Medulla oblongata (tissue), 1 donor: ENCODE measurements around the gene CFTR.
A peak's percentile ranks its signal among the peaks of the same experiment; 100 is the strongest.
"Not testable (repeated sequence)": the region's sequence is repeated elsewhere in the genome, so short reads cannot be mapped to it uniquely, and the experiment has no call there.

Experiments
- DNase-seq: peaks from one replicate; pipeline ENCODE4 v3.0.0-alpha.2; 2015; ENCODE audit errors: extremely low spot score

Gene CFTR

DNA sequence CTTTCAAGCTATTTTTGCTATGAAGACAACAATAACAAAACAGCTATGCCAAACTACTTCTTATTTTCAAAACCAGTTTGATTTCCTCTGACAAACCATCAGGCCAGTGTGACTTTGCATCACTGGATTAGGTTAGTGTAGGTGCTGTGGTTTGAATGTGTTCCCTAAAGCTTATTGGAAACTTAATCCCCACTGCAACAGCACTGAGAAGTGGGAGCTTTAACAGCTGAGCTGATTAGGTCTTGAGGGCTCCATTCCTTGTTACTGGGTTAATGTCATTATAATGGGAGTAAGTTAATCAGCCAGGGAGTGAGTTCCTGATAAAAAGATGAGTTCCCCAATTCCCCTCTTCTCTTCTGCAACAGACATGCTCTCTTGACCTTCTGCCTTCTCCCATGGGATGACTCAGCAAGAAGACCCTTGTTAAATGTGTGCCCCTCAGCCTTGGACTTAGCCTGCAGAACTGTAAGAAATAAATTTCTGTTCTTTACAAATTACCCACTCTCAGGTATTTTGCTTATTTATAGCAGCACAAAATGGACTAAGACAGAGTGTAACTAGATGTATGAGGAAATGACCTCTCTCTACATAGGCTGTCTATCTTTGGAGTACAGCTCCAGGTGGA is 206.6 kb downstream of the CFTR start:
- no peak for DNase-seq

DNA sequence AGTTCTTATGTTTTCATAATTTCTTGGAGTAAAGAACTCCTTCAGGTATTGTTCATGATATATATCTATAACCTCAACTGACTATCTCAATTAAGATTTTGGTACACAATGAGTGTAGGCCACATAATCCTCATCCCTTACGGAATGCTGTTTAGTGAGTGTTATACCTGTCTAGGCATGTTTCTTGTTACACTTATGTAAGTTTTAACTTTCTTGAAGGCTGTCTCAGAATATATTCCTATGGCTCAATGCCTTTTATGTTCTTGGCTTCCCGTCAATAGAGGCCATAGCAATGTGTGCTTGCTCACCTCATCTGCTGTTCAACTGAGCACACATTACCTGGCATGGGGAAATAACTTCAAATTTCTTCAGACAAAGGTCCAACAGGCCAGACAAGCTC is 208.3 kb downstream of the CFTR start:
- DNase-seq = no peak

DNA sequence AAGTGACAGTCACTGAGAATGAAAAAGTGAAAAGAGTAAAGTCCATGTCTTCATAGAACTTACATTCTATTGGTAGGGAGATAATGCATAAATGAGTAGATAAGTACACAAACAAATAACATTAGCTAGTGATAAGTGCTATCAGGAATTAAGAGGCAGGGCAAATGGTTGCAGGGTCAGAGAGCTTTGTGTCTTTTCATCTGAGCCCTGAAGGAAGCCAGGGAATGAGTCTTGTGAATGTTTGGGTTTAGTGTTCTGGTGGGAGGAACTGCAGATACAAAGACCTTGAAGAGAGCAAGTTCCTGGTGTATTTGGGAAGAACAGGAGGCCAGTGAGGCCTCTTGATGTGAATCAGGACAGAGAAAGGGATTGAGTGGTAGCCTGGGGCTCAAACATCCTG is 209.6 kb downstream of the CFTR start:
- DNase-seq = no peak

DNA sequence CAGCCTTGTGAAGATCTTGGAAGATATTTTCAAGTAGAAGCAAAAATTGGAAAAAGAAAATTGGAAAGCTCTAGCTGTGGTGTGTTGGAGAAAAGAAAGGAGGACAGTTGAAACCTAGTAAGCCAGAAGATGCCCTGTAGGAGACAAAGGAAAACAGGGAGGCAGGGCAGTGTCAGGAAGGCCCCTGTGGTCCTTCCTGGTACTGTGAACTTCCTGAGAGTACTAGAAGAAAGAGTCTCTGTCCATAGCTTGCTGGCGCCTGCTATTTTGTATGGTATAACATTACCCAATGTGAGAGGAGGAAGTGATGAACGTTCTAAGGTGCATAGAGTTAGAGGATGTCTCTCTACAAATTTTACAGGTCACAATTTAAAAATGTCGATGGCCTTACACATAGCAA is 210.3 kb downstream of the CFTR start:
- no peak for DNase-seq

DNA sequence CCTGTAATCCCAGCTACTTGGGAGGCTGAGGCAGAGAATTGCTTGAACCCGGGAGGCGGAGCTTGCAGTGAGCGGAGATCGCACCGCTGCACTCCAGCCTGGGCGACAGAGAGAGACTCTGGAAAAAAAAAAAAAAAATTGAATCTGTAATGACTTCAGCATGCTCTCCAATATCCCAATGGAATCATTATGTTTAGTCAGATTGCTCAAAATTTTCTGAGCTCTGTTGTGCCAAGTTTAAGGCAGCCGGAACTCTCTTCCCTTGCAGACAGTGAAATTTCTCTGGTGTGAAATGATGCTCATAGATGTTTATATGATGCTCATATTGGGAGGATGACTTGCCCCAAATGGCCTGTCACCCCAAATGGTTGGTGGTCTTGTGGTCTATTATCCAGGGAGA is 212.5 kb downstream of the CFTR start:
- DNase-seq = no peak

DNA sequence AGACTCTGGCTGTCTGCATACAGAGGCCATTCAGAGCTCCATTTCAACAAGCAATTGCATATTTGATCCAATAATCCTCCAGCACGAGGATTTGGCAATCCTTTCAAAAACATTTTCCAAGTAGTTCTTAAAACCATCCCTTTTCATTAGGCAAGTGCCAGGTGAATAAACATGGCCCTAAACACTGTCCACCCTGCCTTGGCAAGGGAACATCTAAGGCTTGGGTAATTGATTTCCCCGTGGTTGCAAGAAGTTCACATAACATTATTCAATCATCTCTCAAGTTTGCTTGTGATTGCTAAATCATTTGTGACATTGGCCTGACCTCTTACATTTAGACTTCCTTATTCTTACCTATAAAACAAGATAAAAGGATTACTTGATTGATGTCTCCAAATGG is 218.2 kb downstream of the CFTR start:
- no peak for DNase-seq

DNA sequence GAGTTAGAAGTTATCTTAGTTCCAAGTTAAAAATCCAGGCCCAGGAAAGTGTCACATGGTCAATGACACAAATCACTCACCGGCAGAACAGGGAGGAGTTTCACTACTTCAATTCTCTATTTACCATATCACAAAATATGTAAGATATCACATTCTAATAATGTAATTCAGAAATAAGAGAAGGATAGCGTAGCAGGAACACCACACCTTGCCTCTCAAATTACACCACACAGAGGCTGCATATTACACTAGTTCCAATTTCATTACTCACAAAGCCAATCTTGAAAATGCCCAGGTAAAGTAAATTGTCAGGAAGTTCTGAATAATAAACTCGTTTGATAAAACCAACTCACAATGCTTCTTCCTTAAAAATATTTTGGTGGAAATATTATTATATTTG is 224.2 kb downstream of the CFTR start:
- DNase-seq = no peak

DNA sequence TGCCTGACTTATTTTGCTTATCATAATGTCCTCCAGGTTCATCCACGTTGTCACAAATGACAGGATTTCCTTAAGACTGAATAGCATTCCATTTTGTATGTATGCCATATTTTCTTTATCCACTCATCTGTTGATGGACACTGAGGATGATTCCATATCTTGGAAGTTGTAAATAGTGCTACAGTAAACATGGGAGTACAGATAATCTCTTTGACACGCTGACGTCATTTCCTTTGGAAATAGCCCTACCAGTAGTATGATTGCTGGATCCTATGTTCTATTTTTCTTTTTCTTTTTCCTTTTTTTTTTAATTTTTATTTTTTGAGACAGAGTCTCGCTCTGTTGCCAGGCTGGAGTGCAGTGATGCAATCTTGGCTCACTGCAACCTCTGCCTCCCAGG is 225.8 kb downstream of the CFTR start:
- no peak for DNase-seq

DNA sequence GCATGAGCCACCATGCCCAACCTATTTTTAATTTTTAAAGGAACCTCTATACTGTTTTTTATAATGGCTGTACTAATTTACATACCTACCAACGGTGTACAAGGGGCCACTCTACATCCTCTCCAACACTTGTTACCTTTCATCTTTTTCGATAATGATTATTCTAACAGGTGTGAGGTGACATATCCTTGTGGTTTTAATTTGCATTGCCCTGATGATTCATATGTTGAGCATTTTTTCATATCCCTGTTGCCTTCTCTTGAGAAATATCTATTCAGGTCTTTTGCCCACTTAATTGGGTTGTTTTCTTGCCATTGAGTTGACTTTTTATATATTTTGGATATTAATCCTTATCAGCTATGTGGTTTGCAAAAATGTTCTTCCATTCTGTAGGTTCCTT is 226.4 kb downstream of the CFTR start:
- no peak for DNase-seq

DNA sequence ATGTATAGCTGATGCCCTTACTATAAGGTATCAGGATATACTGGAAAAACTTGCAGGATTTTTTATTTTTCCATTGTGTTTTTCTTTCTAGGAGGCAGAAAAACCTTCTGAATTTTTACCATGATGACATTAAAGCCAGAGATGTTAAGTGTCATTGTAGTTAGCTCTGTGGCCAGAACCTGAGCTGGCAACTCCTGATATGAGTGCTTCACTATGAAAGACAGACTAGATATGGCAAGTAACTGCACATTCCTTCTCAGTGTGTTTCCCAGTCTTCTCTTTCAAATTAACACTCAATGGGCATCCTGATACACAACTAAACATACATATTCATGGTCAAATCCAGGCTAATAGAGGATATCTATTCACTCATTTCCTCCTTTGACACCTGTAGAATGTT is 227.3 kb downstream of the CFTR start:
- DNase-seq = no peak

DNA sequence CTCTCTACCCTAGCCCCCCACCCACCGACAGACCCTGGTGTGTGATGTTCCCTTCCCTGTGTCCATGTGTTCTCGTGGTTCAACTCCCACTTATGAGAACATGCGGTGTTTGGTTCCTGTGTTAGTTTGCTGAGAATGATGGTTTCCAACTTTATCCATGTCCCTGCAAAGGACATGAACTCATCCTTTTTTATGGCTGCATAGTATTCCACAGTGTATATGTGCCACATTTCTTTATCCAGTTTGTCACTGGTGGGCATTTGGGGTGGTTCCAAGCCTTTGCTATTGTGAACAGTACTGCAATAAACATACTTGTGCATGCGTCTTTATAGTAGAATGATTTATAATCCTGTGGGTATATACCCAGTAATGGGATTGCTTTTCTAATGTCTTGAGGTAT is 228.3 kb downstream of the CFTR start:
- DNase-seq = not testable (repeated sequence)

DNA sequence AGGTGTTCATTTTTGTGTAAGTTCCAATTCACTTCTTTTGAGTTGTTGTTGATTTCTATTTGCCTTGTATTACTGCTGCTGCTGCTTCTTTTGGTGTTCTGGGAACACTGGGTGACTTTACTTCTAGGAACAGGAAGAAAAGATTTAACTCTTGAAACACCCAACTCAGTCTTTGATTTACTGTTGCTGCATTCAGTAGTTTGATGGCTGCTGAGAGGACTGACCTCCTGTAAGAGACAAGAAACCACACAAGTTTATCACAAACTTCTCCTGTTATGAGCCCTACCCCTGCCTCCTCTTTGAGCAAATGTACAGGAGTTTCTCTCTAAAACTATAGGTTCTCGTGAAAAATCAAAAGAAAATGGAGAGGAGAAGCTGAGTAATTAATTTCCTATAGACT is 231.7 kb downstream of the CFTR start:
- DNase-seq = no peak

DNA sequence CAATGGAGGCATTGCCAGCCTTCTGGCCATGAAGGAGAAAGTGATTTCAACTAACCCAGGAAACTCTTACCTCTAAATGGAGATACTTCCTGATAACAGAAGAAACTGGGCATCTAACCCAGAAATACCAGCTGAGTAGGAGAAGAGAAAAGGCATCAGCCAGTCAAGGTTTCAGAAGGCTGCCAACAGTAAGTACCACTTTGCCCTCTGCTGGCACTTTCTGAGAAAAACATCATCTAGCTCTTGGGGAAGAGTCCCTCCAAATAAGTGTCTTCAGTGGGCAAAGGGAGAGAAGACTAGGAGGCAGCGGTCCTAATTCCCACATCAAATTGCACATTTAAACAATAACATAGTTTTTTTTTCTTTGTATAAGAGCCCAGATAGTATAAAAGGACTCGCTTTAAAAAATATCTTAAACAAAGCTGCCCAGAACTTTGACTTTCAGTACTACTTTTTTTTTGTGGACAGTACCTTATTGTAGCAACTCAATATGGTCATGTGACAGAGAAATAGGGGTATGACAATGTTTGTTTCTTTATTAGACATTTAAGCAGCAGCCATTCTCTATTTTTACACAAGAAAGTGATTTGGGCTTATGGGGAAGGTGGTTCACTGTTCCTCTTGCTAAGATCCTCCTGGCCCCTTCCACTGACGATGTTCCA is 236.1 kb downstream of the CFTR start:
- DNase-seq = peak; percentile 90

DNA sequence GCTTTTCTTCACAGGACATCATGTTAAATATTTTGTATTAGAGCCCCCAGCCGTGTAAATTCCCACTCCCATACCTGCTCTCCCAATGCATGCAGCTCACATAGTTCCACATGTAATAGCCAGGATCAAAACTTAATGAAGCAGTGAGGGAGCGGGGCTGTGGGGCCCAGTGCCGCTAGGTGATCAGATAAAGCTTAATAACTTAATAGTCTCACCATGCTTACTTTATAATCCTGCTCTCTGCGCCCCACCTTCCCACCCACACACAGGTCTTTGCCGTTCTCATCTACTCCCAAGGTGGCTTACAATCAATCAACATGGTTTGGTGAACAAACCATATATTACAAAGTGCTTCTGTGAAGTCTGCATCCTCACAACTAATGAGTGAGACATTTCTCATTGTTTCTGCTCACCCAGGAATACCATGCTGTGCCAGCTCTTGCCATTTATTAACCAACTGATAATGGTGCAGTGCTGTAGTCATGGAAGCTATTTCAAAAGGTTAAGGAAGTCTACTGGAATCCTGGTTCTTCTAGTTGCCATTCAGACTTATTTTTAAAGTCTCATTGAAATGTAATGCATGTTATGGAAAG is 237.0 kb downstream of the CFTR start:
- no peak for DNase-seq

DNA sequence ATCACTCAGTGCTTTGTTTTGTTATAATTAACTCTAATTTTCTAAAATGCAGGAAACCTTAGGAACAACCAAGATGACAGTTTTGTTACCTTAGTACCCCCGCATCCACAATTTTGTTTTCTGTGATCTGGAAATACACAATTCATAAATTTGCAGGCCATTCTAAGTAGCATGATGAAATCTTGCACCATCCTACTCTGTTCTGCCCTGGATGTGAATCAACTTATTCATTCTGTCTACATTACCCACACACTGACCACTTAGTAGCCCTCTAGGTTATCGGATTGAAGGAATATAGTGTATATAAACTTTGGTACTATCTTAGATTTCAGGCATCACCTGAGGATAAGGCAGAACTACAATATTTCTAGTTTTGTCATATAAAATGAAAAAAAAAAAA is 237.5 kb downstream of the CFTR start:
- no peak for DNase-seq
